T47D (cell line): ENCODE data around the gene GJC1.

ENCODE experiments used
- DNase-seq, 2 experiments: peaks; one replicate each; pipeline versions ENCODE4 v3.0.0 to v3.0.0-alpha.2; 2011 to 2012; ENCODE audit warnings: low read depth in 1 of 2, low spot score in 1 of 2
- JUND ChIP-seq: IDR thresholded peaks from 2 replicates; pipeline ENCODE4 v1.6.1; 2012; ENCODE audit warnings: low read depth
- in situ Hi-C: cut with HindIII; loops from 2 replicates; pipeline ENCODE4 v1.10.0; 2016; ENCODE audit warnings: low sequenced_read_pairs, low pct_unique_long_range_greater_than_20kb

The GJC1 gene

DNA sequence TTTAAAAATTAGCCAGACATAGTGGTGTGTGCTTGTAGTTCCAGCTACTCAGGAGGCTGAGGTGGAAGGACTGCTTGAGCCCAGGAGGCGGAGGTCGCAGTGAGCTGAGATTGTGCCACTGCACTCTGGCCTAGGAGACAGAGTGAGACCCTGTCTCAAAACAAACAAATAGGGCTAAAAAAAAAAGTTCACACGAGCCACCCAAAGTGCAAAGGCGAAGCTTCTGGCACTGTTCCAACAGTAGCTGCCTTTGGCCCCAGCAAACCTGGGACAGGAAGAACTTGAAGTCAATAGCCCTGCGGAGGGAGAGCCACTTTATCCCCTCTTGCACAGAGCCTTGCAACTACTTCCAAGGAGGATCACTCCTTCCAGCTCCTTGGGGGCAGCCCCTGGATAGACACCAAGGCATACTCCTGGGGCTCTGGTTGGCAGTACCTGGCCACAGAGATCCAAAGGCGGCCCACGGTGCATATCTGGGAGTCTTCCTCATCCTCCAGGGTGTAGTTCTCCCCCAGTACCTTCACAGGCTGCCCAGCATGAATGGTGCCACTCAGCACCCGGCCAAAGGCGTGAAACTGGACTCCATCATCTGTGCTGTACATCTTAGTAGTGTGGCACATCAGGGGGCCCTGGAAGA, 32.3 kb upstream of the GJC1 start:
- in situ Hi-C loops = no loop called here
- no peak for DNase-seq
- no peak for TF ChIP-seq JUND

GRCh38 chr17:44859701-44860100, 29.6 kb upstream of the GJC1 start:
- in situ Hi-C loops = no loop called here
- DNase-seq = no peak
- TF ChIP-seq JUND = no peak

DNA sequence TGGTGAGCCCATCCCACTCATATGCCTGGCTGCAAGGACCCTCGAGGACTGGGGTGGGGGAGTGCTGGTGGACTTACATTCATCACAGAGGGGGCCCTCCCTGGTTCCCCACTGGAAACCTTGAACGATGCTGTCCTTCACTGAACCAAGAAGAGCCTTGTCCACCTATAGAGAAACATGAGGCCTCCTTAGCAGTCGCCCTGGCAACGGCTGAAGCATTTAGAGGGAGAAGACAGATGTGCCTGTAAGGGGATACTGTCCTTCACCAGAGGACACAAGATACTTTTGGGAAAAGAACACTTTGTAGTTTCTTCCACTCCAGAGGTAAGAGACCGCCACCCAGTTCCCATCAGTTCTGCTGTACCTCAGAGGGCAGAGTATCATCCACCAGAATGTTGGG, 24.1 kb upstream of the GJC1 start:
- TF ChIP-seq JUND = no peak
- in situ Hi-C loops = no loop called here
- no peak for DNase-seq

DNA sequence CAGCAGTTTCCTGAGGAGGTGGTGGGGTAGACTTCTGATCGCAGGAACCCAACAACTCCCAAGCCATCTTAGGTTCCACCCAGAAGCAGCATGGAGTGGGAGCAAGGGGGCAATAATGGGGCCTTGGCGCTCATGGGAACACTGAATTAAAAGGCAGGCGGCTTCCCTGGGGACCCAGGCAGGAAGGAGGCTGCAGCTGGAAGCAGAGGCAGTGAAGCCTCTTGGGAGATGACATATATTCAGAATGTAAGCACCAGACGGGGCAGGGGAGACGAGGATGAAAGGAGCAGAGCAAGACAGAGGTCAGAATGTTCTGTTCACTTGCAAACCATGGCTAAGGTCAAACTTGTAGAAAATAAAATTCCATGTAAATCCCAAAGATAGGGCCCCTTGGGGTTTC, 20.5 kb upstream of the GJC1 start:
- no peak for TF ChIP-seq JUND
- in situ Hi-C loops = no loop called here
- no peak for DNase-seq

DNA sequence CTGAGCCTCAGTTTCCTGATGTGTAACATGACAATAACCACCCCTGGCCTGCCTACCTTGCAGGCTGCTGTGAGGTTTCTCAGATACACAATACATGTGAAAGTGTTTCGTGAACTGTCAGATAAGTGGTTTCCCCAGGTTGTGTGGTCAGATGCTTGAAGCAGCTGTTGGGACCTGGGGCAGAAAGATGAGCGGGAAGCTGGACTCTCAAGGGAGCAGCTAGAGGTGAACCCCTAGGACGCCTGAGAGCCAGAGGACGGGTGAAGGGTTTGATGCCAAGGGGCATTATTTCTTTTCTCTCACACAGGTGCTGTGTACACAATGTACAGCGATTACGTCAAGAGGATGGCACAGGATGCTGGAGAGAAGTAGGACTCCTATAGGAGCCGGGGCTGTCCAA, 19.9 kb upstream of the GJC1 start:
- TF ChIP-seq JUND = no peak
- in situ Hi-C loops = no loop called here

DNA sequence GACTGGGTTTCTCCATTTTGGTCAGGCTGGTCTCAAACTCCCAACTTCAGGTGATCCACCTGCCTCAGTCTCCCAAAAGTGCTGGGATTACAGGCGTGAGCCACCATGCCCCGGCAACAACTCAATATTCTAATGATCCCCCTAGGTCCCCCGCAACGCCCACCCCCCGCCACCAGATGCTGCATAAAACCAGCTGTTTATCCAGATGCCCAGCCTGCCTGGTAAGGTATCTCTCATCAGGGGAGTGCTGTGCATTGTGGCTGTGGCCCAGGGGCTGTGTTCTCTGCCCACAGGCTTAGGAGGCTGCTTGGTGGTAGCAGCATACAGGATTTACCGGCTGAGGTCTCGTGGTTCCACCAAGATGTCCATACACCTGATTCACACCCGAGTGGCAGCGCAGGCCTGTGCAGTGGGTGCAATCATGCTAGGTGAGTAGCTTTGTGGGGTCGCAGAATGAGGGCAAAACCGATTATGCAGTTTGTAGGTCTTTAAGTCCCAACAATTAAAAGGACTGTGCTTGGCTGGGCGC, 18.9 kb upstream of the GJC1 start:
- no peak for TF ChIP-seq JUND
- in situ Hi-C loops = no loop called here
- no peak for DNase-seq

More for the DNA sequence above, 19.9 kb upstream of the GJC1 start:
- DNase-seq = no peak

DNA sequence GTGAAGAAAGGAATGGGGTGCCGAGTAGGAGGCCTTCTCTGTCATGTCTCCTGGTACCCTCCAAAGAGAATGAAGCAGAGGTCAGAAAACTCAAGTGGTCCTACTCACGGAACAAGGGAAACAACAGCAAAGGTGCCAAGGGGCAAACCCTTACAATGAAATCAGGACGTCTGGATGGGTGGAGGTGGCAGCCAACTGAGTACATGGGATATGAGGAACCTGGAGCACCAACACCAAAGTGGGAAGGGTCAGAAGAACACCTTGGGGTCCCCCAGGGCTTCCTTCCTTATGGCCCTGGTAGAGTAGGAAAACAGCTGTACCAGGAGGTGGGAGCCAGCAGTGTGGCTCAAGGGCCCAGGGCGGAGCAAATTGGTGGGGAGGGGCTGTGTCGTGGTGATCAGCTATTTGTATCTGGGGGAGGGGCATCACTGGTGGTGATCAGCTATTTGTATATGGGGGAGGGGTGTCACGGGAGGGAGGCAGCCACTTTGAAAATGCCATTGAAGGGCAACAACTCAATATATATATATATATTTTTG, 18.2 kb upstream of the GJC1 start:
- DNase-seq = no peak
- in situ Hi-C loops = no loop called here
- TF ChIP-seq JUND = no peak

GRCh38 chr17:44847586-44847985, 17.5 kb upstream of the GJC1 start, which contains the start of gene HIGD1B:
HIGD1B (plus strand) TSS chr17:44847883; CDS start chr17:44848153, 270 bp downstream.
- DNase-seq = no peak
- no peak for TF ChIP-seq JUND
- in situ Hi-C loops = no loop called here

DNA sequence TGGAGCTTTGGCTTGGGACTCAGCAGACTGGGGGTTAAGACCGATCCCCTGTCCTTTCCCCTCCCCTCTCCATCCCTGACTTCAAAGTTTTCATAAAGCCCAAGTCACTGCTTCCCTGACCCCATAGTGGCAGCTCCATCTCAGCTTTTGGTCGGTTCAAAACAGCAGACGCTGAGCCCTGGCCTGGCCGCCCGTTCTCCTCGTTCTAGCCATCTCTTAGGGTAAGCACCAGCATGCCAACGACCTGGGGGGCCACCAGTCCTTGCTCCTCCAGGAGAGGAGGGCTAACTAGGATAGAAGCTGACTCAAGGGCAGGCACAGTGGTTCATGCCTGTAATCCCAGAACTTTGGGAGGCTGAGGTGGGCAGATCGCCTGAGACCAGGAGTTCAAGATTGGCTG, 16.1 kb upstream of the GJC1 start:
- DNase-seq = no peak
- in situ Hi-C loops = no loop called here
- TF ChIP-seq JUND = no peak

- DNase-seq = no peak
These were observed 14.3 kb upstream of the GJC1 start for GRCh38 chr17:44844390-44844830.

DNA sequence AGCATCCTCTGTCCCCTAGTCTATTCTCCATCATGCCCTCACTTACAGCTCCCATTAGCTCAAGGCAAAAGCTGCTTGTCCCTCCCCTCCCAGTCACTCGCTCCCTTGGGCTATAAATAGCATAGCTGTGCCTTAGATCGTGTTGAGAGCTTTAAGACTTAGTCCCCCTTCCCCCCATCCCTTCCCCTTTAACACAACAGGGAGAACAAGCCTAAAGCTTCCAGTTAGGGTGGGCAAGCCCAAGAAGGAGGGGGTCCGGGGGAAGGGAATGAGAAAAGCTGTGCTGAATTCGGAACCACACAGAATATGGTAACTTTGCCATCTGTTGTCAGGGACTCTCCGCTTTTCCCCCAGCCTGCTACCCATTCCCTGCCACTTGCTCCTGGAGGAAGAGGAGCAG, 12.7 kb upstream of the GJC1 start:
- TF ChIP-seq JUND = no peak
- no peak for DNase-seq
- in situ Hi-C loops = no loop called here

More at GRCh38 chr17:44844390-44844830, 14.3 kb upstream of the GJC1 start:
- in situ Hi-C loops = no loop called here
- TF ChIP-seq JUND = no peak

- no peak for TF ChIP-seq JUND
- no peak for DNase-seq
- in situ Hi-C loops = no loop called here
These were observed 10.8 kb upstream of the GJC1 start for GRCh38 chr17:44840936-44841335.

DNA sequence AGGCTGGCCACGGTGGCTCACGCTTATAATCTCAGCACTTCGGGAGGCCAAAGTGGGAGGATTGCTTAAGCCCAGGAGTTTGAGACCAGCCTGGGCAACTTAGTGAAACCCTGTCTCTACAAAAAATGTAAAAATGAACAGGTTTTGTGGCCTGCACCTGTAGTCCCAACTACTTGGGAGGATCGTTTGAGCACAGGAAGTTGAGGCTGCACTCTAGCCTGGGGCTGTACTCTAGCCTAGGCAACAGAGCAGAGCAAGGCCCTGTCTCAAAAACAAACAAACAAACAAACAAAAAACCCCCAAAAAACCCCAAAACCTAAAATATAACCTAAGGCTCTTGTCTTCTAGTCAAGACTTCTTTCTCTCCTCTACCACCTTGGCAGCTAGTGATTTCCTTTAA, 10.2 kb upstream of the GJC1 start:
- in situ Hi-C loops = no loop called here
- DNase-seq = no peak
- TF ChIP-seq JUND = no peak
